HG02884 (cell line): ENCODE data around the gene FNDC5.
"Not testable (repeated sequence)": the region's sequence is repeated elsewhere in the genome, so short reads cannot be mapped to it uniquely, and the experiment has no call there.

ENCODE experiments used
- ATAC-seq: cut with Tn5 transposase; IDR thresholded peaks from one replicate; pipeline ENCODE4 v1.9.1; 2021; ENCODE audit warnings: mild to moderate bottlenecking, moderate library complexity; ENCODE audit not compliant: unreplicated experiment

The FNDC5 gene

DNA sequence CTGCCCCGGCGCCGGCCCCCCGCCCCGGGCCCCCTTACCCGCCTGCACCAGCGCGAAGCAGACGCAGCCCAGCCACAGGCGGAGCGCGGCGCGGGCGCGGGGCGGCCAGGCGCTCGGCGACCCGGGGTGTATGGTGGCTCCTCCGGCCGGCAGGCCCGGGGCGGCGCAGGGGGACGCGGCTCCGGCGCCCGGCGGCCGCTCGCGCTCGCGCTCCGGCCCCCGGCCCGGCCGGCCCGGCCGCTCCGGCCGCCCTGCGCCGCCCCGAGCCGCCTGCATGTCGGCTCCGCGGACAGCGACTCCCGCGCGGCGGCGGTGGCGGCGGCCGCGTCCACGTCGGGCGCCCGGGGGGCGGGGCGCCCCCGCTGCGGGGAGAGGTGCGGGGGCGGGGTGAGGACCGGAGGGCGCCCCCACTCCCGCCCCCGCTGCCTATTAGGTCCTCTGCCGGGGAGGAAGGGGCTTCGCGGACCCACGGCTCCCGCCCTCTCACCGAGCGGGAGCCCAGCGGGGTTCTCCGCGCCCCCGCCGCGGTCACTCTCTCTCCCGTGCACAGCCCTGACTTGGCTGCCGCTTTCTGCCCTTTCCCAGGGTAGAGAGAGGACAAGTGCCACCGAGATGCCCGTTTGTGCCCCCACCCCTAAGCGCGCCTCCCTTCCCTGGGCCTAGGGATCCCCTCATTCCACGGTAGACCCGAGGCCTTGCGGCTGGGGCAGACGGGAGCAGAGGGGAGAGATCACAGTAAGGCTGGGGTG lies at the start of gene FNDC5:
Gene FNDC5 (minus strand): TSS at position 298 of the 749 bp plus-strand sequence.
- no peak for ATAC-seq

DNA sequence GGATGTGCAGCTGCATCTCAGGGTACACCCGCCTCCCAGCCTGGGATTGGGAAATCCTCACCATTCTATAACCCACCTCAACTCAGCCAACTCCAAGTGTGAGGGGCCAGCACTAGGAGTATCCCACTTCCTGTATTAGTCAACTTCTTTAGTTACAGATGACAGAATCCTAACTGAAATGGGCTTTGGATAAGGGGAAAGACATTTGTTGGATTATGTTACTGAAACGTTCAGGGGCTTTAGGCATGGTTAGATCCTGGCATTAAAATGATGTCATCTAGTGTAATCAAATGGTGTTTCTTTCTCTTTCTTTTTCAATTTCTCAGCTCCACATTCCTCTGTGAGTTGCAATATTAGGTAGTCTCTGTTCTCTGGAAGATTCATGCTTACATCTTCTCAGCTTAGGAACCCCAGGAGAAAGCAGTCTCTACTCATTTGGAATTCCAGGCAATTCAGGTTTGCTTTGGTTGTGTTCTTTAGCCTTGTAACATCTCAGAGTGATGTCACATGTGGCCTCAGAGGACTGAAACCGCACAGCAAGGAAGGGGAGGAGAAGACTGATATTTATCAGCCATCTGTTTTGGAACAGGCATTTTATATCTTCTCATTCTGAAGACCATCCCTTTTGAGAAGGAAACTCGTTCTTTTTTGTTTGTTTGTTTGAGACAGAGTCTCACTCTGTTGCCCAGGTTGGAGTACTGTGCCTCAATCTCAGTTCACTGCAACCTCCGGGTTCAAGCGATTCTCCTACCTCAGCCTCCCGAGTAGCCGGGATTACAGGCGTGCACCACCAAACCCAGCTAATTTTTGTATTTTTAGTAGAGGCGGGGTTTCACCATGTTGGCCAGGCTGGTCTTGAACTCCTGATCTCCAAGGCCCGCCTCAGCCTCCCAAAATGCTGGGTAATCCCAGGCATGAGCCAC lies 49.4 kb upstream of the FNDC5 start:
- ATAC-seq, result no peak

- ATAC-seq, result no peak
Measured at GRCh38 chr1:32918179-32918578, 47.5 kb upstream of the FNDC5 start.

- ATAC-seq, result no peak
Measured at GRCh38 chr1:32917521-32917920, 46.8 kb upstream of the FNDC5 start.

DNA sequence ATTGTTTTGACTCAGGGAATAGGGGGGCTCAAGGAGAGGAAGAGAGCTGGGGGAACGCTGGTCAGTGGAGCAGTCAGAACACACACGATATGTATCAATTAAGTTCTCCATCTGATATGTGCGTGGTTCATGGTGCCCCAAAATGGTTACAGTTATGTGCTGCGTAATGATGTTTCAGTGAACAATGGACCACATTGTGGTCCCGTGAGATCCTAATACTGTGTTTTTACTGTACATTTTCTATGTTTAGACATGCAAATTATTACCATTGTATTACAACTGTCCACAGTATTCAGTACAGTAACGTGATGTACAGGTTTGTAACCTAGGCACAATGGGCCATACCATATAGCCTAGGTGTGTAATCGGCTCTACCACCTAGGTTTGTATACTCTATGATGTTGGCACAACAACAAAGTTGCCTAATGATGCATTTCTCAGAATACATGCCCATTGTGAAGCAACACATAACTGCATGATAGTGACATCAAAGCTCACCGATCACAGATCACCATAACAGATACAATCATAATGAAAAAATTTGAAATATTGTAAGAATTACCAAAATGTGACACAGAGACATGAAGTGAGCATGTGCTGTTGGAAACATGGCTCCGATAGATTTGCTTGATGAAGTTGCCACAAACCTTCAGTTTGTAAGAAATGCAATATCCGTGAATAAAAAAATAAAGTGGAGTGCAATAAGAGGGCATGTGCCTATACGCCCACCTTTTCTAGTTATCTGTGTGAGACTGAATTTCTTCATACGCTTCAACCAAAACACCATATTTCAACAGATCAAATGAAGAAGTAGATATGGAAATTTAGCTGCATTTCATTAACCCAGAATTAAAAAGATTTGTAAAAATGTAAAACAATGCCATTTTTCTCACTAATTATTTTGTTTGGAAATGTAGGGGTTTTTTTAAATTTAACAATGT lies 45.3 kb upstream of the FNDC5 start:
- ATAC-seq, result no peak

DNA sequence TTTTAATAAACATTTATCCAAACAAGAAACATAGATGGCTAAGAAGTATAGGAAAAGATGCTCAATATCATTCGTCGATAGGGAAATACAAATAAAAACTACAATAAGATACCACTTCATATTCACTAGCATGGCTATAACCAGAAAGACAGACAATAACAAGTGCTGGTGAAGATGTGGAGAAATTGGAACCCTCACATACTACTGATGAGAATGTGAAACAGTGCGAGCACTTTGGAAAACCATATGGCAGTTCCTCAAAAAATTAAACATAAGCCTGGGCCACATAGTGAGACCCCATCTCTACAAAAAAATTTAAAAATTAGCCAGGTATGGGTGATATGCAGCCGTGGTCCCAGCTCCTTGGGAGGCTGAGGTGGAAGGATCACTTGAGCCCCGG lies 39.6 kb upstream of the FNDC5 start:
- no peak for ATAC-seq

- no peak for ATAC-seq
Measured at GRCh38 chr1:32907435-32907834, 36.7 kb upstream of the FNDC5 start.

- ATAC-seq, result no peak
Measured at GRCh38 chr1:32906654-32907053, 35.9 kb upstream of the FNDC5 start.

GRCh38 chr1:32905588-32905987 lies 34.9 kb upstream of the FNDC5 start:
- ATAC-seq, result not testable (repeated sequence)

GRCh38 chr1:32904797-32905196 lies 34.1 kb upstream of the FNDC5 start:
- no peak for ATAC-seq

- no peak for ATAC-seq
Measured at GRCh38 chr1:32903991-32904785, 33.5 kb upstream of the FNDC5 start.

DNA sequence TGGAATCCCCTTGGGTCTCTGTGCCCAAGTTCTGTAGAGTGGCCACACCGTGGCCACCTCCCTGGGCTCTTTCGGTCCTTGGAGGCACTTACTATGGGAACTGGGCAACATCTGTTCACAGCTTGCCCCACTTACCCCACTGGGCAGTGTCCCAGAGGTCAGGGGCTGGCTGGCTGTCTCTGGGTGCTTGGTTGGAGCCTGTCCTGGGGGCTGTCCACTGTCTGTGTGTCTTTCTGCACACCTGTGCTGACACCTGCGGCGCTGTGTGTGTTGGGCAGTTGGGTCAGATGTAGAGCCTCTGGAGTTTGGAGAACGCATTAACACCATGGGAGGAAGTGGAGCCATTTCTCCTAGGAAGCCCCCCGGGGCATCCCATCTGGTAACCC lies 31.8 kb upstream of the FNDC5 start:
- no peak for ATAC-seq

GRCh38 chr1:32901823-32902534 lies 31.3 kb upstream of the FNDC5 start:
- no peak for ATAC-seq

GRCh38 chr1:32900956-32901822 lies 30.5 kb upstream of the FNDC5 start, which contains the start of gene TMEM54:
TSS of gene TMEM54 (minus strand) at chr1:32901389. CDS start at chr1:32901238, 151 bp downstream.
- no peak for ATAC-seq

DNA sequence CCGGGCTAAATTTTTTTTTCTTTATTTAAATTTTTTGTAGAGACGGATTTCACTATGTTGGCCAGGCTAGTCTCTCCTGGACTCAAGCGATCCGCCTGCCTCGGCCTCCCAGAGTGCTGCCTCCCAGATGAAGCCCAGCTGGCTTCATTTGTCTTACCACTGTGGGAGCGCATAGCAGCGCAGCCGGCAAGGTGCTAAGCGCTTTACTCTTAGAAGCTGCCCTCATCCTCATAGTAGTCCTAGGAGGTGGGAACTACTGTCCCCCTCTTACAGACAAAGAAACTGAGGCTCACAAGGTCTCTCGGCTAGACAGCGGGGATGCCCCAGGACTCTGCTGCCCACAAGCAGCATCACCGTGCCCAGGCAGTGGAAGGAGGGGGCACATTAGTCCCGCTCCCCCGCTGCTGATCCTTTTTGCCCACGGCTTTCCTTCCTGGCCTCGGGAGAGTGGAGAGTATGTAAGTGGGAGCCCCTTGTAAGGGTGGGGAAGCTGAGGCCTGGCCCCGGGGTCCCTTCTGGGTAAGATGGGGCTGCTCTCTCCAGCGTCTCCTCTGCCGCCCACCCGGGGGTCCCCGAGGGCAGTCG lies 29.8 kb upstream of the FNDC5 start:
- ATAC-seq, result no peak

- ATAC-seq, result no peak
Measured at GRCh38 chr1:32899586-32900296, 29.0 kb upstream of the FNDC5 start.

DNA sequence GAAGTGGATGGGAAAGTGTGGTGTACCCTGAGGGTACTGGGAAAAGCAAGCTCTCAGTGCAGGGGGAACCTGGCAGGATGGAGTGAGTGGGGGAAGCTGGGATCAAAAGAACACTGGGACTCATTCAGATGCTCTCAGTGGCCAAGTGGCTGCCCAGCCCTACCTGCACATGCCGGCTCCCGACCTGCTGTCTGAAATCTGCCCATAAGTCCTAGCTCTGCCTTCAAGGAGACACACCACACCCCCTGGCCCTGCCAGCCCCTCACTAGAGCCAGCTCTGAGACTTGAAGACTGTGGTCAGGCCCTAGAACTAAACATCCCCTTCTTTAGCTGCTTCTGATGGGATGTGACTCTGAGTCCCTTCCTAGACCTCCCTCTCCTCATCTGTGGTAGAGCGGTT lies 28.2 kb upstream of the FNDC5 start:
- ATAC-seq, result no peak
